HFF-Myc (cell line): ENCODE data around the gene PCGF5.

Experiments used
- DNase-seq: peaks from one replicate; pipeline ENCODE4 v3.0.0-alpha.2; 2011; ENCODE audit warnings: low read depth; ENCODE audit errors: extremely low read depth
- H3K4me3 ChIP-seq: replicated peaks from 2 replicates; pipeline ENCODE4 v1.5.1; 2011; ENCODE audit warnings: low read depth, mild to moderate bottlenecking, control low read depth, low read length
- TF ChIP-seq, protein P1 (sequence below): IDR thresholded peaks from 2 replicates; pipeline ENCODE4 v1.5.1; 2012; ENCODE audit warnings: mild to moderate bottlenecking, low read depth, low read length, control low read depth; ENCODE audit errors: missing control alignments

The PCGF5 gene

DNA sequence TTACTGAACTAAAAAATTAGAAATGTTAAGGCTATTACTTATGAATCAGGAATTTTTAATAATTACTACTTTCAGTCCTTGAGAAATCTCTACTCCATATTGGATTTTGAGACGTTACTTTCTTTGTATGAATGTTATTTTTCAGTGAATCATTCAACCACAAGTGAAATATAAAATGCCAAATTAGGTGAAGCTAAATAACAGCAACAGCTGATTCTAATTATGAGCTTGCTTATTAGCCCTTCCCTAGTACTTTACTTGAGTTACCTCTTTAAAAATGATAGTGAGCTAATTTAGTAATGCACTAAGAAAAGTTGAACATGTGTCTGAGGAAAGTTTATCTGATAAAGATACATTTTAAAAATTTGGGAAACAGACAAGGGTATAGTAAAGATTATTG lies 51.4 kb downstream of the PCGF5 start:
- no peak overlapping the region for H3K4me3 ChIP-seq
- no peak for DNase-seq
- TF ChIP-seq, protein P1, sequence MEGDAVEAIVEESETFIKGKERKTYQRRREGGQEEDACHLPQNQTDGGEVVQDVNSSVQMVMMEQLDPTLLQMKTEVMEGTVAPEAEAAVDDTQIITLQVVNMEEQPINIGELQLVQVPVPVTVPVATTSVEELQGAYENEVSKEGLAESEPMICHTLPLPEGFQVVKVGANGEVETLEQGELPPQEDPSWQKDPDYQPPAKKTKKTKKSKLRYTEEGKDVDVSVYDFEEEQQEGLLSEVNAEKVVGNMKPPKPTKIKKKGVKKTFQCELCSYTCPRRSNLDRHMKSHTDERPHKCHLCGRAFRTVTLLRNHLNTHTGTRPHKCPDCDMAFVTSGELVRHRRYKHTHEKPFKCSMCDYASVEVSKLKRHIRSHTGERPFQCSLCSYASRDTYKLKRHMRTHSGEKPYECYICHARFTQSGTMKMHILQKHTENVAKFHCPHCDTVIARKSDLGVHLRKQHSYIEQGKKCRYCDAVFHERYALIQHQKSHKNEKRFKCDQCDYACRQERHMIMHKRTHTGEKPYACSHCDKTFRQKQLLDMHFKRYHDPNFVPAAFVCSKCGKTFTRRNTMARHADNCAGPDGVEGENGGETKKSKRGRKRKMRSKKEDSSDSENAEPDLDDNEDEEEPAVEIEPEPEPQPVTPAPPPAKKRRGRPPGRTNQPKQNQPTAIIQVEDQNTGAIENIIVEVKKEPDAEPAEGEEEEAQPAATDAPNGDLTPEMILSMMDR, result no peak

DNA sequence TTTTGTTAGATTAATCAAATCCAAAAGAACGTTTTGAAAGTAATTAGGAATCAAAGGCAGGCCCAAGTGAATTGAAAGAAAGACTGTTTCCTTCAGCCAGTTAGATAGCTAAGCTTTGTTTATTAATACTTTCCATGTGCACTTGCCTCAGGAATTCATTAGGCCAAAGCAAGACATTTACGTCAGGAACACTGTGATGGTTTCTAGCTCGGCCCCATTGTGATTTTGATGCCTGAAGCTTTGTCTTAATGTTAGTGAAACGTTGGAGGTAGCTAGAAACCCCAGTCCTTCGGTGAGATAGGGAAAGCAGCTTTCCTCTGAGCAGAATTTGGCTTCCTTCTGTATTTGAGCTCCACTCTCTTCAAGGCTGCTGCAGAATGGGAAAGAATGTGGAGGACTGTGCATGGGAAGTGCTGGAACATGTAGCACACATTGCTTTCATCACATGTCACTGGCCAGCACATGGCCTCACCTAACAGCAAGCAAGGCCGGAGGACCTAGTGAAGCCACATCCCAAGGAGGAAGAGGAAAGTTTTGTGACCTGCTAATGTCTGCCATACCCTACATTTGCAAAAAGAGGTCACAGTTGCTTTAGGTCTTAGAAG lies 64.1 kb downstream of the PCGF5 start:
- TF ChIP-seq, protein P1, result no peak

DNA sequence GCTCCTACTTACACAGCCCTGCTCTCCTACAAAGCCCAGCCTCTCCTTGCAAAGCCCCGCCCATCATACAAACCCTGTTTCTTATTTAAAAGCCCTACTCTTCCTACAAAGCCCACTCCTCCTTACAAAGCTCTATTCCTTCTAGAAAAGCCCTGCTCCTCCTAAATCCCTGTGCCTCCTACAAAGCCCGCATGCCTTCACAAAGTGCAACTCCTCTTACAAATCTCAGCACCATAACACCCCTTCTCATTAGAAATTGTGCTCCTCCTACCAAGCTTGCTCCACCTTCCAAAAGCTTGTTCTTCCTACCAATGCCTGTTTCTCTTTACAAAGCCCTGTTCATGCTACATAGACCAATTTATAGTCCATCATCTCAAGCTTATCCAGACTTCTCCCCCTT lies 66.1 kb downstream of the PCGF5 start:
- DNase-seq, result no peak
- TF ChIP-seq, protein P1, result no peak
- H3K4me3 ChIP-seq, result no peak overlapping the region

More for the DNA sequence above, 64.1 kb downstream of the PCGF5 start:
- H3K4me3 ChIP-seq, result no peak overlapping the region
- no peak for DNase-seq

DNA sequence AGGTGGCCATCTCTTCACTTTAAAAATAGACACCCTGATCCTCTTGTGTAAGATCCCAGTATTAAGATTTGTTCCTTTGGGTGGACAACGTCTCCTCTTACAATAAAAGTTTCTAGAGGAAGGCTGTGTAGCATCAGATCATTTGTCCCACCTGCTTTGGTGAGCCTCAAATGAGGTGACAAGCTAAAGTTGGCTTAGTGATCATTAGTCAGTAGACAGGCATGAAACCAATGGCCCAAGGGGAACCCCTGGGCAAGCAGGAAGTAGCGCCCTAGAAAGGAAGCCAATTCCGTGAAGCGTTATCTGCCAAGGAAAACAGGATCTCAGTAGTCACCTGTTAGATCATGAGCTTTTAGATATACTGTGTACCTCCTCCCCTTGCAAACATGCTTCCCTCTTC lies 66.8 kb downstream of the PCGF5 start:
- DNase-seq, result no peak
- TF ChIP-seq, protein P1, result no peak
- H3K4me3 ChIP-seq, result no peak overlapping the region

DNA sequence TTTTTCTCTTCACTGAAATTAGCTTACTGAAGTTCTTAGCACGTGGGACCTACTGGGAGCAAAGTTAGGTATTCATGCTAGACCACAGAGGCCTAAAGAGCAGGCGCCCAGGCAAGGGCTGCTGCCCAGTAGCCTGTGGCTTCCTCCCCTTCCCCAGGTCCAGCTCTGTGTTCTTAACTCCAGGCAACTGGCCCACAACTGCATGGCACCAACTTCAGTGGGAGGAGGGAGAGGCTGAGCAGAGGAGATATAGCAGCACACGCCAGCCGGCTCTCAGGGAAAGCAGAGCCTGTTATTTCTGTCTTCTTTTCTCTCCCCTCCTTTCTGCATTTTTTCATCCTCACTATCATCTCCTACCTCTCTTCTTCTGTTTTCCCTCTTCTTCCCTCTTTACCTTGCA lies 67.4 kb downstream of the PCGF5 start:
- no peak for DNase-seq
- TF ChIP-seq, protein P1, result no peak
- H3K4me3 ChIP-seq, result no peak overlapping the region

DNA sequence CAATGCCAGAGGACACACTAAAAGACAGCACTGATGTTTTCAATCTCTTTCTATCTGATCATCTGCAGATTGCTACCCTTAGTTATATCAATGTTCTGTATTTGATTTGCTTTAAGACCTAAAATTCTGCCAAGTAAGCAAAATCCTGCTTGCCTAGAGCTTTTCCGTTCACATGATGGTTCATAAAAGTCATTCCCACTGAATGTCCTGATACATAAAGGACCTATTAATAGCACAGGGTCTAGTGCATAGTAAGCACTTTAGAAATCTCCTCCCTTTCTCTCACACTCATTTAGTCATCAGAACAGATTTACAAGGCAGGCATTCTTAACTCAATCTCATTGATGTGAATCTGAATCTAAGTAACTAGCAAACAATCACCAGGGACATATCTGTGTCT lies 68.8 kb downstream of the PCGF5 start:
- no peak for DNase-seq
- TF ChIP-seq, protein P1, result no peak
- no peak overlapping the region for H3K4me3 ChIP-seq

DNA sequence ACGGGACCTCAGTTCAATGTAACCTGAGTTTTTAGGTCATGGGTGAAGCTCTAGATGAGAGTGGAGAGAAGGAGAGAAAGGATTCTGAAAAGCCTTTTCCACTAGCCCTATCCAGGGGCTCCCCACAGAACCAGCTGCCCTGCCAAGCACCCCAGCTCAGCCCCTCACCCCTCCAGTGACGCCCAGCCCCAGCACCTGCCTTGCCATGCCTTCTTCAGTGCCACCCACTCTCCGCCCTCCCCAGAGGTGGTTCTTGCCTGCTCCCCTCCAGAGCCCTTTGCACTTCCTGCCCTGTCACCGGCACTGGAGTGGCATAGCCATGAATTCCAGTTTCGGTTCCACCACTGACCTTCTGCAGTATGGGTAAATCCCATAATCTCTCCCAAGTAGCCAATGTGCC lies 70.1 kb downstream of the PCGF5 start:
- H3K4me3 ChIP-seq, result no peak overlapping the region
- DNase-seq, result no peak
- TF ChIP-seq, protein P1, result no peak
